Mononuclear cell (primary cell): Measurements from ENCODE around the gene GZMB. TPM values are rescaled to one million over a fixed set of nuclear protein-coding genes. Genes with fewer than 3 reads are reported as not detected.
"Not testable (repeated sequence)": the region's sequence is repeated elsewhere in the genome, so short reads cannot be mapped to it uniquely, and the experiment has no call there.

ENCODE experiments used
- H3K27me3 ChIP-seq: 2 replicates; pipeline ENCODE4 v1.6.0; 2011; ENCODE audit warnings: low read length, control low read depth; ENCODE audit not compliant: insufficient read depth
- H3K4me1 ChIP-seq: 2 replicates; pipeline ENCODE4 v1.5.1; 2011; ENCODE audit warnings: mild to moderate bottlenecking, low read length, control low read depth; ENCODE audit not compliant: insufficient read depth
- H3K4me3 ChIP-seq: 2 replicates; pipeline ENCODE4 v1.5.1; 2011; ENCODE audit warnings: mild to moderate bottlenecking, low read length, moderate library complexity
- H3K9me3 ChIP-seq: 2 replicates; pipeline ENCODE4 v1.5.1; 2011; ENCODE audit warnings: low read depth, mild to moderate bottlenecking, control low read depth, low read length
- total RNA-seq: library from RNA; depleted of rRNA; stranded (reverse); fragments of >200 nt; gene quantifications from one replicate; pipeline ENCODE4 v1.2.3, GENCODE V29; 2012

Gene GZMB
- total RNA-seq, 1 donor = 54.7 TPM

DNA sequence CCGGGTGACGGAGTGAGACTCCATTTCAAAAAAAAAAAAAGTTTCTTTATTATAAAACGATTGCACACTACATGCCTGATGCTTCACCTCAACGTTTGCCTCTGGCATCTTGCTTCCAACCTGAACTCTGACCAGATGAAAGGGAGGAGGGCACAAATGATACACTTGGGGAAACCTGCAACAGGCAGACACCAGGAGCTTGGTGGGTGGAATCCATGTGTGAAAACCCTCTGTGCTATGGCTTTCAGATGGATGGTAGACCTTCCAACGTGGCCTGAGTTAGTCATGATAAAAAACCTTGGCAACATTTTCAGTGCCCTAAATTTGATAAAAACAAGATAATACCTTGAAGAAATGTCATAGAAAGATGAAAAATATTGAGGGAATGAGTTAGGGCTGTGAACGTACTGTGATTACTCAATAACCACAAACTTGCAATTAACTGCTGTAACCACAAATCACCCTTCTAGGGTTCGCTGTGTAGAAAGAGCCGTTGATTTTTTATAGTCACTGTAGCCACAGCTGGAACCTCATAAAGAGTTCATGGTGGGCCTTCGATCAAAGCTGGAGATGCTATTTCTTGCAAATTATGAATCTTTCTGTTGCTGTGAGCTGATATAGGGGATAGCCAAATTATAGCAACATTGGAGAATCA lies 26.1 kb upstream of the GZMB start:
- no peak overlapping the region for H3K4me3 ChIP-seq
- H3K27me3 ChIP-seq = no peaks in the 10 kb centered on the region
- peaks cover 49% of the 10 kb centered on the region for H3K4me1 ChIP-seq
- no peaks in the 10 kb centered on the region for H3K9me3 ChIP-seq

DNA sequence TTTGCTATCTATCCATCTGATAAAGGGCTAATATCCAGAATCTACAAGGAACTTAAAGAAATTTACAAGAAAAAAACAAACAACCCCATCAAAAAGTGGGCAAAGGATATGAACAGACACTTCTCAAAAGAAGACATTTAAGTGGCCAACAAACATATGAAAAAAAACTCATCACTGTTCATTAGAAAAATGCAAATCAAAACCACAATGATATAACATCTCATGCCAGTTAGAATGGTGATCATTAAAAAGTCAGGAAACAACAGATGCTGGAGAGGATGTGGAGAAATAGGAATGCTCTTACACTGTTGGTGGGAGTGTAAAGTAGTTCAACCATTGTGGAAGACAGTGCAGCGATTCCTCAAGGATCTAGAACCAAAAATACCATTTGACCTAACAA lies 14.4 kb upstream of the GZMB start:
- not testable (repeated sequence) for H3K4me3 ChIP-seq, H3K9me3 ChIP-seq, H3K4me1 ChIP-seq, H3K27me3 ChIP-seq

DNA sequence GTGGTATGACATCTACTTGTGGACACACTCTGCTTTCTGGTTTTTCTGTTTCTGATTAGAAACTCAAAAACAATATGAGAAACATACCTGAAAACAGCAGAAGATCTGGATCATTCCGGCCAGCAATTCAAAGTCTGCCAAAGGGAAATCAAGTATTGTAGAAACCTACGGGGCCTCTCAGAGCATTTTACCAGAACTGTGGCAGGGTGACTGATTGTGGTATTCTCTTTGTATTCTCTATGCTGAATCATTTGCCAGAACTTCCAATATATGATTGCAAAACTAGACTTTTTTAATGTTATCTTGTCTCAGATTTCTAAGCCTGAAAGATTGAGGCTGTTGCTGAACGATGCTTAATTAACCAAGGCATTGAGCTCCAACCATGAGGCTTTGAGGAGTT lies 5.9 kb upstream of the GZMB start:
- Histone ChIP-seq H3K27me3 (no peaks in the 10 kb centered on the region), H3K4me3 (no peak overlapping the region), H3K4me1 (no peaks in the 10 kb centered on the region), H3K9me3 (no peaks in the 10 kb centered on the region)

DNA sequence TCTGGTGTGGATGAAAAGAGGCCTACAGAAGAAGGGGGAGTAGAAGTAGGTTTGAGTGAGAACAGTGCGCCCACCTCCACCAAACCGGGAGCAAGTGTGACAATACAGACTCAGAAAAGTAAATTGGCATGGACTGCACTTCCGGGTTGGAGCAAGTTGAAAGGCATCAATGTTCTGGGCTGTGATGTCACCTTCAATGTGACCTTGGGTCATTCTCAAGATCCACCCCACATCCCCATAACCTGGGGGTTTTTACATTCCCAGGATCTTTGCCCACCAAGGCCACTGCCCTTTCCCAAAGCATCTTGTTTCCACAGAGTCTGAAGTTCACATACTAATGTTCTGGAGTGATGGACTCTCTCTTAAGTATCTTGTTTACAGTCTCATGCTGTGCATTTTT lies 5.3 kb upstream of the GZMB start:
- Histone ChIP-seq H3K27me3 (no peaks in the 10 kb centered on the region), H3K9me3 (no peaks in the 10 kb centered on the region), H3K4me1 (no peaks in the 10 kb centered on the region)

DNA sequence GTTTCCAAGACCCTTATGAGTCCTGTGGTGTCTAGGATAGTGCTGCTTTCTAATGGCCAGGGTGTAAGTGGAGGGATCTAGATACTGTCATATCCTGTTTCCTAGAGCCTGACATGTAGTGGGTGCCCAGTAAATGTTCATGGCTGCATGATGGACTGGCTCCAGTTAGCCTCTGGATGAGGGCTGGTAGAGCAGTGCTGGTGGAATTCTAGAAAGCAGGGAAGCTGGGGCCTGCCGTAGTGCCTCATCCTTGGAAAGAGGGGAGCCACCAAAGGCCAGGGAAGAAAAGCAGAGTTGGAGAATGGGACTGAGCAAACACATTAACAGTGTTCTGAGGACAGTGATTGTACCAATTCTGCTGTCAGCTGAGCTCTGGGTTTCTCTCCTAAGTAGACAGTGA lies 637 bp downstream of the GZMB start:
- no peaks in the 10 kb centered on the region for H3K4me1 ChIP-seq
- H3K4me3 ChIP-seq = peak overlapping the region; percentile 41
- H3K9me3 ChIP-seq = no peaks in the 10 kb centered on the region
- no peaks in the 10 kb centered on the region for H3K27me3 ChIP-seq

More for the DNA sequence above, 5.3 kb upstream of the GZMB start:
- H3K4me3 ChIP-seq = no peak overlapping the region

DNA sequence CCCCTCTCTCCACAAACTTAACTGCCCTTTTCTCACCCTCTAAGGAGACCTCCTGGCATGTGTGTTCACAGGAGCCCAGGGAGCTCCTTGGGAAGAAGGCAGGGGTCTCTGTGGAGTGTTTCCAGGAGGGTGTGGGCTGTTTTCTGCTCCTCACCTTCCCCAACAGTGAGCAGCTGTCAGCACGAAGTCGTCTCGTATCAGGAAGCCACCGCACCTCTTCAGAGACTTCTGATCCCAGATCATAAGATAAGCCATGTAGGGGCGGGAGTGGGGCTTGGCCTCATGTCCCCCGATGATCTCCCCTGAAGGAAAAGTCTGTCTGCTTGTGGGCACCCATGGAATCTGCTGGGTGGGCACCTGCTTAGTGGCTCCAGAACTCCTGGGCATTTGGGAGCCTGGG lies 1.2 kb downstream of the GZMB start:
- Histone ChIP-seq H3K4me1 (no peaks in the 10 kb centered on the region), H3K9me3 (no peaks in the 10 kb centered on the region), H3K27me3 (no peaks in the 10 kb centered on the region), H3K4me3 (peak overlapping the region; percentile 41)

DNA sequence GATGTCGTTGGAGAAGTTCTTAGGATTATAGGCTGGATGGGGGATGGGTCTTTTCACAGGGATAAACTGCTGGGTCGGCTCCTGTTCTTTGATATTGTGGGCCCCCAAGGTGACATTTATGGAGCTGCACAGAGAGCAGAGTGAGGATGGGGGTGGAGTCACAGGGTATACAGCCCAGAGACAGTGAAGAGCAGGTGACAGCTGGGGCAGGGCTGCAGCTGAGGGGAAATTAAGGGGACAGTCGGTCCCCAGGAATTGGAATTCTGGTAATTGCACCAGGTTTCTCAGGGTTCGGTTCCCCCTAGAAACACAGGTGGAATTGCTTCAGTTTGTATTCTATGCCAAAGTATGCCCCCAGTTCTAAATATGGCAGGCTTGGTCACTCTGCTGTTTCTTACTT lies 1.7 kb downstream of the GZMB start:
- Histone ChIP-seq H3K9me3 (no peaks in the 10 kb centered on the region), H3K4me1 (no peaks in the 10 kb centered on the region), H3K4me3 (peak overlapping the region; percentile 41), H3K27me3 (no peaks in the 10 kb centered on the region)

DNA sequence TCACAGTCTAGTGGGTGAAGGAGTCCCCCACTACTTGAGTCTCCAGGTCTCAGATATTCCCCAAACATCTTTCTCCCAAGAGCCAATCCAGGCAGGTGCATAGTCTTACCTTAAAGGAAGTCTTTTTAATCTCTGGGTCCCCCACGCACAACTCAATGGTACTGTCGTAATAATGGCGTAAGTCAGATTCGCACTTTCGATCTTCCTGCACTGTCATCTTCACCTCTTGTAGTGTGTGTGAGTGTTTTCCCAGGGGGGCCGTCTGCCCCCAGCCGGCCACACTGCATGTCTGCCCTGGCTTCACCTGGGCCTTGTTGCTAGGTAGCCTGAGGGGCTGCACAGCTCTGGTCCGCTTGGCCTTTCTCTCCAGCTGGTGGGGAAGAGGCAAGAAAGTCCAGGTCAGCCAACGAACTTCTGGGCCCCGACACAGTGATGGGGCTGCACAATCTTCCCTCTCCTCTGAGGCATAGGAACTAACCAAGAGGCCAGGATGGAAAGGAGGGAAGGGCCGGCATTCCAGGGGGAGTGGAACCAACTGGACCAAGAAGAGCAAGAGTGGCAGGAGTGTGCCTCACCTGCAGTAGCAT lies 2.1 kb downstream of the GZMB start:
- peak overlapping the region; percentile 41 for H3K4me3 ChIP-seq
- H3K27me3 ChIP-seq = no peaks in the 10 kb centered on the region
- no peaks in the 10 kb centered on the region for H3K4me1 ChIP-seq
- H3K9me3 ChIP-seq = no peaks in the 10 kb centered on the region

DNA sequence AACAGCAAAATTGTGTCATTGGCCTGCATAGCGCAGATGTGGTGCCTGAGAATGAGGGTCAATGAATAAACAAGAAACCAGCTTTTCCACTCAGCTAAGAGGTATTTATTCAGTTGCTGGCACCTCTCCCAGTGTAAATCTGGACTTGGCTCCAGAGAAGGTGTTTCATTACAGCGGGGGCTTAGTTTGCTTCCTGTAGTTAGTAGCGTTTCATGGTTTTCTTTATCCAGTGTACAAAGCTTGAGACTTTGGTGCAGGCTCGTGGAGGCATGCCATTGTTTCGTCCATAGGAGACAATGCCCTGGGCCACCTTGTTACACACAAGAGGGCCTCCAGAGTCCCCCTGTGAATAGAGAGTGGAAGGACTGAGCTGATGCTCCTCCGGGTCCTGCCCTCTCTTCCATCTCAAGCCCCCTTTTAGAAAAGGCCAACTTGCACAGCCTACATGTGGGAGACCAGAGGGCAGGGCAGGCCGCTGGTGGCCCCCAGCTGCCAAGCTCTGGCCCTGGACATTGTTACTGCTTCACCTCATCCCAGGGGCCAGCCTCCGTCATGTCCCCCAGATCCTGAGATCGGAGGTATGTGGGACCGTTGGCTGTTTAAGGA lies 3.0 kb downstream of the GZMB start:
- Histone ChIP-seq H3K4me1 (no peaks in the 10 kb centered on the region), H3K27me3 (no peaks in the 10 kb centered on the region), H3K9me3 (no peaks in the 10 kb centered on the region), H3K4me3 (peak overlapping the region; percentile 41)

DNA sequence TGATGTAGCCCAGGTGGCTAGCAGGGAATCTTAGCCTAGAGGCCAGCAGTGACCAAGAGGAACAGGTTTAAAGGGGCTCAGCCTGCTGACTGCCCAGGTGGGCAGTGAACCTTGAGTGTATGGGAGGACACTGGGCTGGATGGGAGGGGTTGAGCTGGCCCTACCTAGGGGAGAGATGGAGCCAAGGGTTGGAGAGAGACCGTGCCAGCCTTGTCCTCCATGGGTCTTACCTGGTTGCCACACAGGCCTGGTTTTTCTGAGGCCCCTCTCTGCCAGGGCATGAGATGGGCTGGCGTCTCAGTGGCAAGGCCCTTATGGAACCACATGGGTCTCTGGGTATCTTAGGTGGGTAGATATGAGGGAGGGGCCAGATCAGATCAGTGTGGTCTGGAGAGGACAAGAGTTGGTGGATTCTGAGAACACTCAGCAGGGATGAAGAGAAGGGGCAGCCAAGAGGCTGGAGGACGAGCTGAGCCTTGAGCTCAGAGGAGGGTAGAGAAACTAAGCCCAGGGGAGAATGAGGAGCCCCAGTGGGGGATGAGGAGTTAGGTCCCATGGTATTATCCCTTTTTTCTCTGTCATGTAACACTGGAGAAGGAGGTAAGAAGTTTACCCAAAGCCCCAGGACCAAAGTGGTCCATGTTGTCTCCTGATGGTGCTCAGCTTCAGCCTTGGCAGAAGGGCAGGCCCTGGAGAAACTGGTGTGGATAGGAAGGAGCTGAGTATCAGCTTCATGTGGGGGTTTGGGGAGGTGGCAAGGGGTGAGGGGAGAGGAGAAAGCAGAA lies 3.7 kb downstream of the GZMB start:
- H3K4me3 ChIP-seq = no peak overlapping the region
- no peaks in the 10 kb centered on the region for H3K4me1 ChIP-seq
- H3K27me3 ChIP-seq = no peaks in the 10 kb centered on the region
- H3K9me3 ChIP-seq = no peaks in the 10 kb centered on the region

DNA sequence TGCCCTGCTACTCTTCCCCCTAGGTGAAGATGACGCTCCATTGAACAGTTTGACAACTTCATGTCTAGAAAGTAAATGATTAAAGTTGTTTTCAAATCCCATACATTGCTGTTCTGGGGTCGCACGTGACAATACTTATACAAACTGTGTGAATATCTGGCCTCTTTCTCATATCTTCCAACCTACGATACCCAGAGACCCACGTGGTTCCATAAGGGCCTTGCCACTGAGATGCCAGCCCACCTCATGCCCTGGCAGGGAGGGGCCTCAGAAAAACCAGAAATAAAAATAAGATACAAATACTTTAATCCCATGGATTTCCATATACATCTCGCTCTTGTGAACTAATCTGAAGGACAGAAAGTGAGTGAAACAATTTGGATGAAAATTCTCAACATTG lies 4.5 kb downstream of the GZMB start:
- H3K4me3 ChIP-seq = no peak overlapping the region
- H3K9me3 ChIP-seq = no peaks in the 10 kb centered on the region
- no peaks in the 10 kb centered on the region for H3K27me3 ChIP-seq
- no peaks in the 10 kb centered on the region for H3K4me1 ChIP-seq

DNA sequence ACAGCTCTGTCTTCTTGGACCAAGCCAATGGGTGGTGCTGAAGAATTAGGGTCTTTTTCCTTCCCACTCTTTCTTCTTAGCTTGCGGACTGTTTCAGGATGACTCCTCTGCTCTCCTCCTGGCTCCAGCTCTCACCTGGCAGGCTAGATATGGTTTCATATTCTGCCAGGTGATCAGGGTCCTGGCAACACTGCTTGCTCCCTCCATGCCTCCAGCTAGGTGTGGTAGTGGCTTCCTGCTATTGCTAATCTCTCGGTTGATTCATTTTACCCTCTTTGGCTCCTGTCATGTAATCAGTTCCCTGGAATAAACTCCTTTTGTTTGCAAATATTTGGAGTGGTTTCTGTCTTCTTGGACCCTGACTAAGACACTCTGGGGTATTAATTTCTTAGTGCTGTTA lies 20.2 kb downstream of the GZMB start:
- peaks cover 23% of the 10 kb centered on the region for H3K4me1 ChIP-seq
- no peaks in the 10 kb centered on the region for H3K27me3 ChIP-seq
- H3K9me3 ChIP-seq = no peaks in the 10 kb centered on the region
- H3K4me3 ChIP-seq = no peak overlapping the region

DNA sequence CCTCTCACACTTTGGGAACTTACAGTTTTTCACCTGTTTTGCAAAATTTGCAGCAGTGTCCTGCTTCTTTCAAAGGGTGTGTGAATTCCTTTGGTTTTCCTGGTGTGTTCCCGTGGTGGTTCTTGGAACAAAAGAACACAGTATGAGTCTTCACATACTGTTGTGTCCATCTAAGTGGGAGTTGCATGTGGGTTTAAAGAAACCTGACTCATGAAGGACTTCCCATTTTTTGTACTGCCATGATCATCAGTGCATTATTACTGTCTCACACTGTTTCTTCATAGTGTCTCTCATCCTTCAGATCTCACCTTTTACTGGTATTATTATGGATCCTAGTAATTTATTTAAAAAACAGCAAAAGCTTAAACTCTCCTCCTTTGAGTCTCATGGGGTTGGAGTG lies 20.7 kb downstream of the GZMB start:
- peaks cover 23% of the 10 kb centered on the region for H3K4me1 ChIP-seq
- no peaks in the 10 kb centered on the region for H3K9me3 ChIP-seq
- H3K4me3 ChIP-seq = no peak overlapping the region

DNA sequence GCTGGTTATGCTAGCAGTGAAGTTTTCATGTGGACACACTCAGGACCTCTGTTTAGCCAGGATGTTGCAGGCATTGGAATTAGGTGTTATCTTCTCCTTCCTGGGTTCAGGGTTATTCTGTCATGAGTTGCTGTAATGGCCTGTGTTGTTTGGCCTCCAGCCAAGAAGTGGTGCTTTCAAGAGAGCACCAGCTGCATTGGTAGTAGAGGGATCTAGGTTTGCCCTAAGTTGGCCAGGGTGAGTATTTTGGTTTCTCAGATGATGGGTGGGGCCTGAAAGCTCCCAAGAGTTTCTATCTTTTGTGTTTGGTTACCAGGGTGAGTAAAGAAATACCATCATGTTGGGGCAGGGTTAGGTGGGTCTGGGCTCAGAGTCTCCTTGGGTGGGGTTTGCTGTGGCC lies 21.8 kb downstream of the GZMB start:
- Histone ChIP-seq H3K9me3 (no peaks in the 10 kb centered on the region), H3K4me1 (peaks cover 32% of the 10 kb centered on the region)

More for the DNA sequence above, 20.7 kb downstream of the GZMB start:
- no peaks in the 10 kb centered on the region for H3K27me3 ChIP-seq

DNA sequence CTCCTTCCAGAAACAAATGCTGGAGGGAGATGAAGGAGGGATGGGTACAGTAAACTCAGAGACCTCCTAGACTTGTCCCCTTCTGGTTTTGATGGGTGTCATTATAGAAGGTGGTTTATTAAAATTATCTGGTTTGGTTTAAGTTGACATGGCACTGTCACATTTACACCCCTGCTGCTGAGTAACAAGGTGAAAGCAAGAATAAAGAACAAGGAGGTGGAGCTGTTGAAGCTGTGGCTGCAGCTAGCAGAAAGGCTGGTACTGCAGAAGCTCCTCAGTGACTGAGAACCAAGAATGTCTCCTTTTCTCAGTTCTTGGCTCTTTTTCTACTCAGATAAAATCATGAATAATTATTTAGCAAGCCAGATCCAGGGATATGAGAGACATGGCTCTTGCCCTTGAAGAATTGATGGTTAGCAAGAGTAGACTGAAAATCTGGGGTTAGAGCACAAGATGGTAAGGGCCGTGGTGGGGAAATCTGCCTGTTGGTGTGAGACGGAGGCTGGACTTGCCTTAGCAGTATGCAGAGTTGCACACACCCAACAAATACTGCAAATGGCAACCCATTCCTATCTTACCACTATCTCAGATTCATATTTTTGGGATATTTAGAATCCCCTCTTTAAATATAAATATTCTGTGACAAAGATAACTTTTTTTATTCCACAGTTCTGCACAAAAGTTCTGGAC lies 24.2 kb downstream of the GZMB start, which contains the start of gene GZMH:
Gene GZMH (minus strand): TSS at position 31 of the 690 bp plus-strand sequence. CDS start 72 bp downstream, outside the sequence.
- Histone ChIP-seq H3K4me1 (peaks cover 50% of the 10 kb centered on the region), H3K4me3 (peak within 1 kb of the TSS; percentile 26), H3K9me3 (no peaks in the 10 kb centered on the region), H3K27me3 (no peaks in the 10 kb centered on the region)

More for the DNA sequence above, 21.8 kb downstream of the GZMB start:
- Histone ChIP-seq H3K27me3 (no peaks in the 10 kb centered on the region), H3K4me3 (no peak overlapping the region)
